ENCODE data around the gene MGAT4A. TPM values are rescaled to one million over a fixed set of nuclear protein-coding genes. Genes with fewer than 3 reads are reported as not detected.

Gene MGAT4A
- total and polyA plus RNA-seq, 9 of the 15 experiments (the other 6 are each of a cell fraction or from before 2014, with no cell fraction given): 0.03 to 0.53 (median 0.18) TPM; not detected in 2

DNA sequence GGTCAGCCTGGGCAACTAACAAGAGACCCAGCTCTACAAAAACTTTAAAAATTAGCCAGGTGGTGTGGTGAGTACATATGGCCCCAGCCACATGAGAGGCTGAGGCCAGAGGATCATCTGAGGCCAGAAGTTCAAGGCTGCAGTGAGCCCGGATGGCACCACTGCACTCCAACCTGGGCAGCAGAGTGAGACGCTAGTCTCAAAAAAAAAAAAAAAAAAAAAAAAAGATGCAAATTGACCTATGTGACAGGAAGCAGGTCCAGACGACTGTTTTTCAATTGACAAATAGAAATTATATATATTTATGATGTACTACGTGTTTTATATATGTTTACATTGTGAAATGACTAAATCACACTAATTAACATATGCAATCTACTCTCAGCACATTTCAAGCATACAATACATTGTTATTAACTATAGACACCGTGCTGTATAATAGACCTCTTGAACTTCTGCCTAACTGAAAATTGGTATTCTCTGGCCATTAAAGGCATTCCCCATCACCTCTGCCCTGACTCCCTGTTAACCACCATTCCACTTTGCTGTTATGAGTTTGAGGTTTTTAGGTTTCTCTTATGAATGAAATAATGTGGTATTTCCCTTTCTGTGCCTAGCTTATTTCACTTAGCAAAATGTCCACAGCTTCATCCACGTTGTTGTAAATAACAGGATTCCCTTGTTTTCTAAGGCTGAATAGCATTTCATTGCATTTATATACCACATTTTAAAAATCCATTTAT lies 32.4 kb upstream of the MGAT4A start:
- CTCF ChIA-PET (ENCODE audit: low intra/inter-chr PET ratio): no interaction called here

More for the DNA sequence above, 32.4 kb upstream of the MGAT4A start:
- H2AFZ ChIP-seq (ENCODE audit: low read depth, low read length): no peak overlapping the region
- H3K4me1 ChIP-seq (replicated peaks in 1 of 2; ENCODE audit: control insufficient read depth in 2 of 2, insufficient read depth in 2 of 2, low read length in 2 of 2): no peaks in the 10 kb centered on the region
- intact Hi-C loops (cut with micrococcal nuclease) (no loop called here), in situ Hi-C loops (cut with MboI) (no loop called here)
- H4K20me1 ChIP-seq (replicated peaks; ENCODE audit: control insufficient read depth, insufficient read depth, low read length): no peaks in the 10 kb centered on the region; the same call in 1 of the 2 replicates
- ATAC-seq (no peak), DNase-seq (ENCODE audit: extremely low read depth in 1 of 4, low spot score in 3 of 4) (no peak), FAIRE-seq (no peak)
- H3K4me2 ChIP-seq (ENCODE audit: insufficient read depth, low read length): no peak overlapping the region
- H3K79me2 ChIP-seq (ENCODE audit: control insufficient read depth, insufficient read depth, low read length): no peaks in the 10 kb centered on the region
- BruUV-seq (replicated peaks): no TSS peak
- 0% methylated on average over 5 of the region's 6 CpGs for WGBS (ENCODE audit: insufficient coverage, low coverage, missing lambda C conversion rate)
- H3K27me3 ChIP-seq (ENCODE audit: control insufficient read depth in 2 of 2, insufficient read depth in 2 of 2, low read length in 2 of 2): peaks cover 2 to 43% of the 10 kb centered on the region in 2 experiments; a peak in 4 of 5 replicates
- H3K4me3 ChIP-seq: no peak overlapping the region
- POLR2A ChIA-PET: interaction anchor here (0.6 to 1.1 kb wide), 2 partner anchors 14 to 896 kb away, joined by 3 read pairs; no protein-coding TSS in a partner anchor
- H3K9ac ChIP-seq (ENCODE audit: insufficient read depth in 1 of 2, low read depth in 2 of 2, low read length in 2 of 2): no peak overlapping the region
- no peak for TF ChIP-seq DNMT1 (IDR thresholded peaks at IDR 0.05)
- TF ChIP-seq MXI1 (IDR thresholded peaks at IDR 0.05; ENCODE audit: low read depth, low read length): no peak
- no peak for TF ChIP-seq SIN3A (IDR thresholded peaks at IDR 0.05; ENCODE audit: borderline replicate concordance in 2 of 2, control insufficient read depth in 1 of 2, low read depth in 2 of 2, low read length in 2 of 2)
- TF ChIP-seq TOE1 (IDR thresholded peaks at IDR 0.05; ENCODE audit: borderline replicate concordance): no peak
- TF ChIP-seq TOE1 (CRISPR knock-in tag; IDR thresholded peaks at IDR 0.05; ENCODE audit: borderline replicate concordance, low read depth): no peak
- TF ChIP-seq ZKSCAN1 (IDR thresholded peaks at IDR 0.05; ENCODE audit: low read depth, low read length): no peak
- no peak for TF ChIP-seq EWSR1 (IDR thresholded peaks at IDR 0.05; ENCODE audit: borderline replicate concordance, low read depth, partially characterized antibody)
- TF ChIP-seq ZFPM2 (CRISPR knock-in tag; IDR thresholded peaks at IDR 0.05): no peak
- no peak for TF ChIP-seq SIRT6 (IDR thresholded peaks at IDR 0.05; ENCODE audit: low read depth, low read length)
- no peak for TF ChIP-seq TBP (optimal IDR thresholded peaks at IDR 0.05; ENCODE audit: low read depth, low read length)
- TF ChIP-seq ZKSCAN8 (CRISPR knock-in tag; IDR thresholded peaks at IDR 0.05): no peak
- TF ChIP-seq, protein P1, sequence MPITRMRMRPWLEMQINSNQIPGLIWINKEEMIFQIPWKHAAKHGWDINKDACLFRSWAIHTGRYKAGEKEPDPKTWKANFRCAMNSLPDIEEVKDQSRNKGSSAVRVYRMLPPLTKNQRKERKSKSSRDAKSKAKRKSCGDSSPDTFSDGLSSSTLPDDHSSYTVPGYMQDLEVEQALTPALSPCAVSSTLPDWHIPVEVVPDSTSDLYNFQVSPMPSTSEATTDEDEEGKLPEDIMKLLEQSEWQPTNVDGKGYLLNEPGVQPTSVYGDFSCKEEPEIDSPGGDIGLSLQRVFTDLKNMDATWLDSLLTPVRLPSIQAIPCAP (CRISPR knock-in tag; IDR thresholded peaks at IDR 0.05; ENCODE audit: borderline replicate concordance): no peak
- no peak for TF ChIP-seq TBL1XR1 (IDR thresholded peaks at IDR 0.05; ENCODE audit: low read length in 2 of 2)
- H3K36me3 ChIP-seq (ENCODE audit: control insufficient read depth, insufficient read depth, low read length): no peaks in the 10 kb centered on the region
- H3K9me1 ChIP-seq (ENCODE audit: control insufficient read depth, insufficient read depth, low read length): no peaks in the 10 kb centered on the region
- no peak overlapping the region for H3K27ac ChIP-seq (ENCODE audit: extremely low read depth, low read depth, low read length)
- H3K9me3 ChIP-seq (replicated peaks; ENCODE audit: control insufficient read depth, insufficient read depth, low read depth, low read length): no peaks in the 10 kb centered on the region

All from K562 (cell line).